ENCODE data around the gene C10orf71.

The C10orf71 gene

GRCh38 chr10:49347827-49348226 lies 48.9 kb downstream of the C10orf71 start:
- no peak for DNase-seq

DNA sequence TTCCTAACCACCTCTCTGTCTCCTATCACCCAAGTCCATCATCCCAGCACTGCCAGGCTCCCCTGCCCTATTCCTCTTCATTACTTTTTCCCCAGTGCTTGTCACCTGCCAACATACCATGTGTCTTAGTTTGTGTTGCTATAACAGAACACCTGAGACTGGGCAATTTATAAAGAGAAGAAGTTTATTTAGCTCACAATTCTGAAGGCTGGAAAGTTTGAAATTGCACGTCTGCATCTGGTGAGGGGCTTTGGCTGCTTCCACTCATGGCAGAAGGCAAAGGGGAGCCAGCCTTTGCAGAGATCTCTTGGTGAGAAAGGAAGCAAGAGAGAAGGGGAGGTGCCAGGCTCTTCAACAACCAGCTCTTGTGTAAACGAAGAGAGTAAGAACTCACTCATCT lies 49.6 kb downstream of the C10orf71 start:
- DNase-seq: no peak

DNA sequence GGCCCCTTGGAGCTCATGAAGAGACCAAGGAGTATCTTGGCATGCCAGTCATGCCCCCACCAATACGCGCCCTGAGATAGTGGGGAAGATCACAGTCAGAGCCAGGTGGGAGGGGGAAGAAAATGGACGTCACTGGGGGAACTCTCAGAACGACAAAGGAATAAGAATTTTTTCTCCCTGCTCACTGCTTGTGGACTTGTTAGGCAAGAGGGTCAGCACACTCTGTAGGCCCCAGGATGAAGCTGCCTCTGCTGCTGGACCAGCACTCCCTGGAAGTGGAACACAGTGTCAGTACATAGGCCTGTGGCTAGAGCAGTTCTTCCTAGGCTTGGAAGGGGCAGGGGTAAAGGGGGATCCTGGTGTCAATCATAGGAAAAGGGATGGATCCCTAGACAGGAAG lies 50.4 kb downstream of the C10orf71 start:
- no peak for DNase-seq

- no peak for DNase-seq
Measured at GRCh38 chr10:49350138-49350537, 51.2 kb downstream of the C10orf71 start.

DNA sequence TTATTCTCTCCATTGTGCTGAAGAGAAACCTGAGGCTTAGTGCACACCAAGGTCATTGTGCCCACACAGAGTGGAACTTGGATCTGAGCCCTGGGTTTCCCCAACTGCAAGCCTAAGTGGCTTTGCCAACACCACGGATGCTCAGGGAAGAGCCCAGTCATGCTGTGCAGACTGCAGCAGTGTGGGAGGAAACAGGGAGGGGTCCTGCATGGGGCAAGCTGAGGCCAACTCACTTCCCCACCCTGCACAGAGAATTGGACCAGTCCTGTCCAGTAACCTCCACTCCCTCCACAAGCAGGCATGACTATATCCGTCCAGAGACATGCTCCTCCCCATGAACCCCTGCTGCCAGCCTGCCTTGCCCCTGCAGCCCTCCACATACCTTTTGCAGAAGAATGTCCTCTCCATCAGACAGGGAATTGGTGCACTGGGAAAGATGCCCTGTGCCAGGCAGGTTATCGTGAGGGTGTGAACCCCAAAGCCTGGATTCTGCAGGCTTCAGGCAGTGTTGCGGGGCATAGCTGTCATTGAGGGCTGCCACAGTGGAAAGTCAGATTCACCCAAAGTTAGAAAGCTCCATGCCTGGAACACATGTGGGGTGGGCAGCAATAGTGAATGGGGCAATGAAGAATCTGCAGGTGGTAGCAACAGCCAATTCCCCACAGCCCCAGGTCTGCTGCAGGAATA lies 52.0 kb downstream of the C10orf71 start:
- no peak for DNase-seq

DNA sequence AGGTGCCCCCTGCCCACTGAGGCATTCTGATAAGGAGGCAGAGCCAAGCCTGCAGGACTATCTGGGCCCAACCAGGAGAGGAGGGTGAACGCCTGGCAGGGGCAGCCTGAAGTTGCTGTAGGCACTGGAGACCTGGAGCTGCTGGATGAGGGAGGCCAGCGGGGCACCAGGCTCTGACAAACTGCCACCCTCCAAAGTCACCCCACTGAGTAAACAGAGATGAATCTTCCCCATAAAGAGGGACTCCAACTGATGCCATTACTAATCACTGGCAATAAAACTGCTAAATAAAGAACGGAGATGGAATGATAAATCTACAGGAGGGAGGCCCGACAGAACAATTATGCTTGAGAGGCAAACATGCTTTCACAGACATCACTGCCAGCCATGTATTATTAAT lies 52.7 kb downstream of the C10orf71 start:
- no peak for DNase-seq

DNA sequence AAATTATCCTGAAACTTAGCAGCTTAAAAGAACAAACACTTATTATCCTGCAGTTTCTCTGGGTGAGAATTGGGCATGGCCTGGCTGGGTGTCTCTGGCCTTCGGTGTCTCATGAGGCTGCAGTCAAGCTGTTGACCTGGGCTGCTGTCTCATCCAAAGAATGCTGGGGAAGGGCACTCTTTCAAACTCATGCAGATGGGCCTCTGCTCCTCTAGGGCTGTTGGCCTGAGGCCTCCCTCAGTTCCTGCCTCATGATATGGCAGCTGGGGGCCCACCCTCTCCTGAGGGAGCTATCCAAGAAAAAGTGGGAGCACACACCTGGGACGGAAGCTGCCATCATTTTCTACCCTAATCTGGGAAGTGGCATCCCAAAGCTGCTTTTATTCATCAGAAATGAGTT lies 53.4 kb downstream of the C10orf71 start:
- no peak for DNase-seq

DNA sequence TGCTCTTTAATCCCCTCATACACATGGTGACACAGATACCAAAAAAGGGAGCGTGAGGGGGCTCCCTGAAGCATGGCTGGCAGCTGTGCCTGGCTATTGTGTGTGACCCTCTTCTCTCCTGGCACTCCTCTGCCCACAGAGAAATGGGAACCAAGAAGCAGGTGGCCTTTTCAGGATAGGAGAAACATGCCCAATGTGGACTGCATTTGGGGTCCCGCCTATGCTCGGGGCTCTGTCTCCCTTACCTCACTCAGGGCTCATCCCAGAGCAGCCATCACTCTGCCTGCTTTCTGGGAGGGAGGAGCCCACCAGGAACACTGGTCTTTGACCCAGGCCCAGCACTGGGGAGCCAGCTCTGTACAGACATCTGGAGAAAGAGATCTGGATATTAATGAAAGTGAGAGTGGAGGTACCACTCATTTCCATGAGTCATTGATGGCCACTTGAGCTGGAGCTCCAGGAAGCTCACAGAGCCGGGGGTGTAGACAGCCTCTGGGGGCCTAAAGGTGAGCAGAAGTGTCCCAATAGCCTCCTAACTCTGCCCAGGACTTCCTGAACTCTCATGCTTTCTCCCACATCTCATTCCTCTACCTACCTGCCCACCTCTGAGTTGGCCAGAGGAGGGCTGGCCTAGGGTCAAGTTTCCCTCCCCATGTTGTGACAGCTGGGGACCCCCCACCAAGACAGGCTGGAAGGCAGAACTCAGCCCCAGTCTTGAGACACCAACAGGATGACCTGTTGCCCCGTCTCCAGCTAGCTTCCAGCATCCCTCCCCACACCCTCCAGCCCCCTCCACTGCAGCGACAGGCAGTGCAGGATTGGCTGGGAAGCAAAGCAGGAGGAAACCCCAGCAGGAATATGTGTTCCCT lies 54.3 kb downstream of the C10orf71 start:
- DNase-seq: no peak

DNA sequence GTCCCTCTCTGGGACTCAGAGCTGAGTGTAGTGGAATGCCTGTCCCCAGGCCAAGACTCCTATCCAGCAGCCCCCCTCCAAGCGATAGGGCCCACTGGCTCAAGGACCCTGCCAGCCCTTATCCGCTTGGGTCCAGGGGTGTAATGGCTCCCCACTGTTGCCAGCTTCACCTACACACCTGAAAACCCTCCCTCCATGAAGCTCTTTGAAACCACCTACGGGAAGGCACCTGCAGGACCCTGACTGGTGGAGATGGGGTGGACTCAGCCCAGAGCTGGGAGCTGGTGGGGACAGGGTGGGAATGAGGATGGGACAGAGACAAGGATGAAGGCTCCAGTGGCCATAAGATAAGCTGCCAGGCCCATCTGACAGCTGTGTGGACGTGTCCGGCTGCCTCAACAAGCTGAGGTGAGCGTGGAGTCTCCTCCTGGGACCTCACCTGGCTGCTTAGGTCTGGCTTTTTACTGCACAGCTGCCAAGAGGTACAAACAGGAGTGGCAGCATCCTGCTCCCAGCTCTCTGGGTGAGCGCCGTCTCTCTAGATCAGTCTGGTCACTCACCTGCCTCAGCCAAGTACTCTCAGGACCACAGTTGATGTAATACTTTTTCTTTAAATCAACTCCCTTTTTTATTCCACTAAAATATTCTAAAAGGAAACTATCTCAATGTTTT lies 55.1 kb downstream of the C10orf71 start:
- DNase-seq: no peak

- DNase-seq: no peak
Measured at GRCh38 chr10:49354593-49354992, 55.6 kb downstream of the C10orf71 start.

DNA sequence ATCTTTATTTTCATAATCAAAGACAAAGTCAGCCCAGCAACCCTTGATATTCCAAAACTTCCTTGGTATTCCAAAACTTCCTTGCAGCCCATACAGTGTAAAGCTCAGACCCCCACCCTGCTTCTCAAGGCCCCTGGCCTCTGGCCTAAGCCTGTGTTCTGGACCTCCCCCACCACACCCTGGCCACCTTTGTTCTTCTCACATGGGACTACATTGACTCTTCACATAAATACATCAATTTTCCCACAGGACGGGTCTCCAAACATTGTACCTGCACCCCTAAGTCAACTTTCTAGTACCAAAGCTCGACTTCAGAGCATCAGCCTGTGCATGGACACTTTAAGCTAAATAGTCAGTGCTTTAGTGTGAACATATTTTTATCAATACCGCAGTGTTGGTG lies 56.3 kb downstream of the C10orf71 start:
- DNase-seq: no peak

GRCh38 chr10:49356181-49356580 lies 57.2 kb downstream of the C10orf71 start:
- DNase-seq: no peak

- no peak for DNase-seq
Measured at GRCh38 chr10:49356944-49357343, 58.0 kb downstream of the C10orf71 start.

- DNase-seq: no peak
Measured at GRCh38 chr10:49357910-49358309, 58.9 kb downstream of the C10orf71 start.

- DNase-seq: no peak
Measured at GRCh38 chr10:49359349-49360270, 60.6 kb downstream of the C10orf71 start.

DNA sequence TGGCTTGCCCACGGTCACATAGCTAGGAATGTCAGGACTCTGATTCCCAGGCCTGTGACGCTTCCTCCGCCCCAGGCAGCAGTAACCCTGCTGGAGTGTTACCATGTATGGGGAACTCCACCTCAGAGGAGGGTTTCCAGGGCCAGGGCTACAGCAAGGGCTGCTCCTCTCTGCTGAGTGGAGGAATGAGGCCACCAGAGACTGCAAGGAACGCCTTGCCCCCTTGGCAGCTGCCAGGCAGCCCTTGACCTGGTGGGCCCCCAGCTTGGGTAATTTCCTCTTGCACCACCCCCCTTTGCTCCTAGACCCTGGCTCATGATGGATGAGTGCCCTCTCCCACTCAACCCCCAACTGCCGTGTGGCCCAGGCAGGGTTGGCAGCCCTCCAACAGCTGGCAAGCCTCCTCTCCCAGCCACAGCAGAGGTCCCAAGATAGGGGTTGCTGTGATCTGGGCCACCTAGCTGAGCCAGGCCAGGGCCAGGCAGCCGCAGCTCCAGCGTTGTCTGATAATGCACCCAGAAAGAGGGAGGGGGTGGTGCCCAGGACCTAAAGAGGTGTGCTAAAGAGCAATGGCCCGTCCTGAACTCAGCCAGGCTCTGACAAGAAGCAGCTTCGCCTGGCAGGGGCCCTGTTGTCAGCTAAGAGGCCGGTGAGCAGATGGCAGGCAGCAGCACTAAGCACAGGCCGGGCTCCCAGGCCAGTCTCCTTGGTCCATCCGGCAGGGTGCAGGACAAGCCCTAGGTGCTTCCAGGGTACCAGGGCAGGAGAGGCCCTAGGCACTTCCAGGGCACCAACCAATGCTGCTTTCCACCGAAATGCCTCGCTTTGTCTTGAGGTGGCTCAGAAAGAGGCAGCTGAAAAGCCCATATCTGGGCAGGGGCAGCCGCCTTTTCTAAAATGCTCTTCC lies 61.6 kb downstream of the C10orf71 start:
- DNase-seq: no peak

DNA sequence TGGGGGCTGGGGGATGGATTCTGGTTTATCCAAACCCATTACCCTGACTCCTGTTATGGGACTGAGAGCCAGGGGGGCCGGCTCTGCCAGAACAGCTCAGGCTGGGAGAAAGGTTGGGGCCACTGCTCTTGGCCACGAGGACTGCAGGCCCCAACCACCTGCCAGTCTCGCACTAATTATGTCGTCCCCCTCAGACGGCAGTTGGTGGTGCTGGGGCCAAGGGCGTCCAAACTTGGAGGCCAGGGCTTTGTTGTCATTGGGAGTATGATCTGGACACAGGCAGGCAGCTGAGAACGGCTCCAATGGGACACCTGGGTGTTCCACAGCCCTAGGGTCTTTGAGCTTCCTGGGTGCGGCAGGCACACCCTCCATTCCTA lies 62.2 kb downstream of the C10orf71 start:
- DNase-seq: no peak

GRCh38 chr10:49361735-49362568 lies 63.0 kb downstream of the C10orf71 start:
- no peak for DNase-seq

- DNase-seq: no peak
Measured at GRCh38 chr10:49362596-49363260, 63.8 kb downstream of the C10orf71 start.
